ENCODE results near the gene LZTFL1.

DNA sequence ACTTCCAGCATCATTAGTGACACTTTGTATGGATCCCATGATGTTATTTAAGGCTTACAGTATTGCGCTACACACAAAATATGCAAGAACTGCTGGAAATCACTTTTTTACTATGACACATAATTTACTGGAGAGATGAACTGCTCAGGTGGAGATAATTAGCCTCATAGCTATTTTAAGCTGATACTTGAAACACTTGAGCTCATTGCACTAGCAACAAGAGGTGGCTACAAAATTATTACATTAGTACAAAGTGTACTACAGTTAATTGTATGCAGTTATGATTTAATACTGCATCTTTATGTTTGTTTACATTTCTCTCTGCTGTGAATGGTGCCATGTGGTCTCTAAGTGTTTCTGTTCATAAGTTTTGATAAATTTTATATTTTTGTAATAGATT lies 6.5 kb upstream of the LZTFL1 start:
- TF ChIP-seq, protein P1, sequence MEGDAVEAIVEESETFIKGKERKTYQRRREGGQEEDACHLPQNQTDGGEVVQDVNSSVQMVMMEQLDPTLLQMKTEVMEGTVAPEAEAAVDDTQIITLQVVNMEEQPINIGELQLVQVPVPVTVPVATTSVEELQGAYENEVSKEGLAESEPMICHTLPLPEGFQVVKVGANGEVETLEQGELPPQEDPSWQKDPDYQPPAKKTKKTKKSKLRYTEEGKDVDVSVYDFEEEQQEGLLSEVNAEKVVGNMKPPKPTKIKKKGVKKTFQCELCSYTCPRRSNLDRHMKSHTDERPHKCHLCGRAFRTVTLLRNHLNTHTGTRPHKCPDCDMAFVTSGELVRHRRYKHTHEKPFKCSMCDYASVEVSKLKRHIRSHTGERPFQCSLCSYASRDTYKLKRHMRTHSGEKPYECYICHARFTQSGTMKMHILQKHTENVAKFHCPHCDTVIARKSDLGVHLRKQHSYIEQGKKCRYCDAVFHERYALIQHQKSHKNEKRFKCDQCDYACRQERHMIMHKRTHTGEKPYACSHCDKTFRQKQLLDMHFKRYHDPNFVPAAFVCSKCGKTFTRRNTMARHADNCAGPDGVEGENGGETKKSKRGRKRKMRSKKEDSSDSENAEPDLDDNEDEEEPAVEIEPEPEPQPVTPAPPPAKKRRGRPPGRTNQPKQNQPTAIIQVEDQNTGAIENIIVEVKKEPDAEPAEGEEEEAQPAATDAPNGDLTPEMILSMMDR (IDR thresholded peaks at IDR 0.05), result no peak
- TF ChIP-seq POLR2A (IDR thresholded peaks at IDR 0.05) (no peak), POLR2AphosphoS5 (IDR thresholded peaks at IDR 0.05) (no peak)
